Measurements from ENCODE around the gene KCNQ1. TPM values are rescaled to one million over a fixed set of nuclear protein-coding genes. Genes with fewer than 3 reads are reported as not detected.

Gene KCNQ1
- total RNA-seq, 2 donors from 2014 or later, result 4.4 to 25.3 TPM

GRCh38 chr11:2401436-2401984, 43.3 kb upstream of the KCNQ1 start:
- ATAC-seq (ENCODE audit: insufficient number of reproducible peaks, low FRiP score, low read depth) (no peak), DNase-seq (ENCODE audit: low spot score) (no peak)
- no peaks in the 10 kb centered on the region for H3K27me3 ChIP-seq (replicated peaks; ENCODE audit: insufficient read depth)
- H3K27ac ChIP-seq, result peak overlapping the region; percentile 85 to 94
- H3K4me3 ChIP-seq, result peak overlapping the region; percentile 88
- peaks cover 15 to 29% of the 10 kb centered on the region in 2 donors for H3K4me1 ChIP-seq (ENCODE audit: control insufficient read depth in 1 of 2, low read depth in 2 of 2)
- peaks cover 25% of the 10 kb centered on the region for H3K36me3 ChIP-seq
- H3K9me3 ChIP-seq, result no peaks in the 10 kb centered on the region
- TF ChIP-seq CTCF (IDR thresholded peaks at IDR 0.05), result no peak

- peaks cover 19% of the 10 kb centered on the region for H3K36me3 ChIP-seq
- peaks cover 15 to 29% of the 10 kb centered on the region in 2 donors for H3K4me1 ChIP-seq (ENCODE audit: control insufficient read depth in 1 of 2, low read depth in 2 of 2)
- H3K9me3 ChIP-seq, result no peaks in the 10 kb centered on the region
- ATAC-seq (ENCODE audit: insufficient number of reproducible peaks, low FRiP score, low read depth), result no peak
- H3K27ac ChIP-seq, result no peak overlapping the region
- no peak for DNase-seq (ENCODE audit: low spot score)
- no peaks in the 10 kb centered on the region for H3K27me3 ChIP-seq (replicated peaks; ENCODE audit: insufficient read depth)
- no peak for TF ChIP-seq CTCF (IDR thresholded peaks at IDR 0.05)
- no peak overlapping the region for H3K4me3 ChIP-seq
Measured at GRCh38 chr11:2402106-2402505, 42.7 kb upstream of the KCNQ1 start.

- Histone ChIP-seq H3K36me3 (peaks cover 18% of the 10 kb centered on the region), H3K27me3 (replicated peaks; ENCODE audit: insufficient read depth) (no peaks in the 10 kb centered on the region), H3K4me1 (ENCODE audit: control insufficient read depth in 1 of 2, low read depth in 2 of 2) (peaks cover 15 to 29% of the 10 kb centered on the region in 2 donors), H3K9me3 (no peaks in the 10 kb centered on the region), H3K4me3 (no peak overlapping the region), H3K27ac (no peak overlapping the region)
- no peak for ATAC-seq (ENCODE audit: insufficient number of reproducible peaks, low FRiP score, low read depth)
- DNase-seq (ENCODE audit: low spot score), result no peak
- TF ChIP-seq CTCF (IDR thresholded peaks at IDR 0.05), result no peak
Measured at GRCh38 chr11:2402890-2403645, 41.7 kb upstream of the KCNQ1 start.

- TF ChIP-seq CTCF (IDR thresholded peaks at IDR 0.05), result no peak
- no peak overlapping the region for H3K27ac ChIP-seq
- ATAC-seq (ENCODE audit: insufficient number of reproducible peaks, low FRiP score, low read depth), result no peak
Measured at GRCh38 chr11:2404735-2405196, 40.0 kb upstream of the KCNQ1 start.

GRCh38 chr11:2406451-2406850, 38.4 kb upstream of the KCNQ1 start:
- Histone ChIP-seq H3K27me3 (replicated peaks; ENCODE audit: insufficient read depth) (no peaks in the 10 kb centered on the region), H3K9me3 (no peaks in the 10 kb centered on the region), H3K4me3 (no peak overlapping the region), H3K27ac (no peak overlapping the region), H3K36me3 (peaks cover 18% of the 10 kb centered on the region), H3K4me1 (ENCODE audit: control insufficient read depth in 1 of 2, low read depth in 2 of 2) (peaks cover 6 to 12% of the 10 kb centered on the region in 2 donors)
- DNase-seq (ENCODE audit: low spot score), result no peak
- ATAC-seq (ENCODE audit: insufficient number of reproducible peaks, low FRiP score, low read depth), result no peak
- TF ChIP-seq CTCF (IDR thresholded peaks at IDR 0.05), result no peak

More at GRCh38 chr11:2404735-2405196, 40.0 kb upstream of the KCNQ1 start:
- Histone ChIP-seq H3K27me3 (replicated peaks; ENCODE audit: insufficient read depth) (no peaks in the 10 kb centered on the region), H3K4me1 (ENCODE audit: control insufficient read depth in 1 of 2, low read depth in 2 of 2) (peaks cover 9 to 17% of the 10 kb centered on the region in 2 donors), H3K36me3 (peaks cover 18% of the 10 kb centered on the region), H3K4me3 (no peak overlapping the region), H3K9me3 (no peaks in the 10 kb centered on the region)
- DNase-seq (ENCODE audit: low spot score), result no peak
